GM23338 (cell line): Measurements from ENCODE around the gene DOCK2.

ENCODE experiments used
- CREB1 ChIP-seq: fragments of 250-450 bp; sonication (Bioruptor Pico); IDR thresholded peaks from 2 replicates; pipeline ENCODE4 v1.5.0; 2020; ENCODE audit warnings: low read depth, mild to moderate bottlenecking, moderate library complexity
- EZH2 ChIP-seq: fragments of 200-600 bp; sonication (generic); IDR thresholded peaks from one replicate; pipeline ENCODE4 v1.8.0; 2017; ENCODE audit warnings: antibody characterized with exemption, mild to moderate bottlenecking, low read depth; ENCODE audit not compliant: unreplicated experiment
- EZH2phosphoT487 ChIP-seq: fragments of 200-600 bp; sonication (generic); IDR thresholded peaks from one replicate; pipeline ENCODE4 v1.8.1; 2018; ENCODE audit warnings: antibody characterized with exemption; ENCODE audit not compliant: unreplicated experiment
- JUNB ChIP-seq: IDR thresholded peaks from one replicate; pipeline ENCODE4 v1.6.1; 2016; ENCODE audit warnings: antibody characterized with exemption; ENCODE audit not compliant: unreplicated experiment
- NANOG ChIP-seq: IDR thresholded peaks from 2 replicates; pipeline ENCODE4 v1.6.1; 2016; ENCODE audit warnings: antibody characterized with exemption, borderline replicate concordance
- POLR2AphosphoS5 ChIP-seq: IDR thresholded peaks from 2 replicates; pipeline ENCODE4 v1.6.1; 2016; ENCODE audit warnings: antibody characterized with exemption, low read depth
- STAT1 ChIP-seq: IDR thresholded peaks from one replicate; pipeline ENCODE4 v1.6.1; 2016; ENCODE audit warnings: antibody characterized with exemption; ENCODE audit not compliant: unreplicated experiment
- ZNF114 ChIP-seq: fragments of 250-450 bp; sonication (Bioruptor Pico); IDR thresholded peaks from 2 replicates; pipeline ENCODE4 v1.5.0; 2020; ENCODE audit warnings: mild to moderate bottlenecking, moderate library complexity
- ZNF331 ChIP-seq: fragments of 250-450 bp; sonication (Bioruptor Pico); IDR thresholded peaks from 2 replicates; pipeline ENCODE4 v1.5.0; 2020; ENCODE audit warnings: low read depth, mild to moderate bottlenecking, moderate library complexity
- TF ChIP-seq, protein P1 (sequence below), 2 experiments: fragments of 200-600 bp in 1 of 2; sonication (generic) in 1 of 2; conservative IDR thresholded peaks; 2 replicates each; pipeline versions ENCODE4 v1.5.1 to v1.6.1; 2016 to 2017; ENCODE audit warnings: antibody characterized with exemption in 2 of 2, low read depth in 2 of 2, mild to moderate bottlenecking in 2 of 2, moderate library complexity in 1 of 2
- TF ChIP-seq, protein P2 (sequence below): IDR thresholded peaks from one replicate; pipeline ENCODE4 v1.6.1; 2018; ENCODE audit warnings: antibody characterized with exemption; ENCODE audit not compliant: unreplicated experiment
- TF ChIP-seq, protein P3 (sequence below): IDR thresholded peaks from 2 replicates; pipeline ENCODE4 v1.6.1; 2016; ENCODE audit warnings: antibody characterized with exemption
- TF ChIP-seq, protein P4 (sequence below): fragments of 250-450 bp; sonication (Bioruptor Pico); IDR thresholded peaks from 2 replicates; pipeline ENCODE4 v1.5.0; 2020; ENCODE audit warnings: mild to moderate bottlenecking, moderate library complexity

DNA sequence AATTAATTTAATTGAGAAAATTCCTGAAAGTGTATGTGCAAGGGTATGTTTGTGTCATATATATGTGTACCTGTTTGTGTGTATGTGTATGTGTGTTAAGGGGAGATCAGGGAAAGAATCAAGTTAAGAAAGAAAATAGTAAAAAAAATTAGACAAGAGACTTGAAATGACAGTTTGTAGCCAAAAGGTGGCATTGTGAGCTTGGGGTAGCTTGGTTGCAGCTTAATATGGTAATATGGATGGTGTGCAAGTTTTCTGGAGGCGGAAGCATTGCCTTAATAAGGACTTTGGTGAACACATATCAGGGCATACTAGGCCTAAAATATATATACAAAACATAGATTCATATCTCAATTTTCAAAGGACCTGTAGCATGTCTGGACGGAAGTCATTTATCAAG lies 213.3 kb downstream of the DOCK2 start:
- TF ChIP-seq, protein P1, sequence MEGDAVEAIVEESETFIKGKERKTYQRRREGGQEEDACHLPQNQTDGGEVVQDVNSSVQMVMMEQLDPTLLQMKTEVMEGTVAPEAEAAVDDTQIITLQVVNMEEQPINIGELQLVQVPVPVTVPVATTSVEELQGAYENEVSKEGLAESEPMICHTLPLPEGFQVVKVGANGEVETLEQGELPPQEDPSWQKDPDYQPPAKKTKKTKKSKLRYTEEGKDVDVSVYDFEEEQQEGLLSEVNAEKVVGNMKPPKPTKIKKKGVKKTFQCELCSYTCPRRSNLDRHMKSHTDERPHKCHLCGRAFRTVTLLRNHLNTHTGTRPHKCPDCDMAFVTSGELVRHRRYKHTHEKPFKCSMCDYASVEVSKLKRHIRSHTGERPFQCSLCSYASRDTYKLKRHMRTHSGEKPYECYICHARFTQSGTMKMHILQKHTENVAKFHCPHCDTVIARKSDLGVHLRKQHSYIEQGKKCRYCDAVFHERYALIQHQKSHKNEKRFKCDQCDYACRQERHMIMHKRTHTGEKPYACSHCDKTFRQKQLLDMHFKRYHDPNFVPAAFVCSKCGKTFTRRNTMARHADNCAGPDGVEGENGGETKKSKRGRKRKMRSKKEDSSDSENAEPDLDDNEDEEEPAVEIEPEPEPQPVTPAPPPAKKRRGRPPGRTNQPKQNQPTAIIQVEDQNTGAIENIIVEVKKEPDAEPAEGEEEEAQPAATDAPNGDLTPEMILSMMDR (conservative IDR thresholded peaks at IDR 0.05; ENCODE audit: low read depth in 2 of 2), result peak; percentile 48 to 50
- TF ChIP-seq EZH2 (no peak), NANOG (no peak), EZH2phosphoT487 (no peak), CREB1 (CRISPR knock-in tag) (no peak), STAT1 (no peak), POLR2AphosphoS5 (no peak), JUNB (no peak), ZNF114 (no peak), ZNF331 (CRISPR knock-in tag) (no peak)
- TF ChIP-seq, protein P2, sequence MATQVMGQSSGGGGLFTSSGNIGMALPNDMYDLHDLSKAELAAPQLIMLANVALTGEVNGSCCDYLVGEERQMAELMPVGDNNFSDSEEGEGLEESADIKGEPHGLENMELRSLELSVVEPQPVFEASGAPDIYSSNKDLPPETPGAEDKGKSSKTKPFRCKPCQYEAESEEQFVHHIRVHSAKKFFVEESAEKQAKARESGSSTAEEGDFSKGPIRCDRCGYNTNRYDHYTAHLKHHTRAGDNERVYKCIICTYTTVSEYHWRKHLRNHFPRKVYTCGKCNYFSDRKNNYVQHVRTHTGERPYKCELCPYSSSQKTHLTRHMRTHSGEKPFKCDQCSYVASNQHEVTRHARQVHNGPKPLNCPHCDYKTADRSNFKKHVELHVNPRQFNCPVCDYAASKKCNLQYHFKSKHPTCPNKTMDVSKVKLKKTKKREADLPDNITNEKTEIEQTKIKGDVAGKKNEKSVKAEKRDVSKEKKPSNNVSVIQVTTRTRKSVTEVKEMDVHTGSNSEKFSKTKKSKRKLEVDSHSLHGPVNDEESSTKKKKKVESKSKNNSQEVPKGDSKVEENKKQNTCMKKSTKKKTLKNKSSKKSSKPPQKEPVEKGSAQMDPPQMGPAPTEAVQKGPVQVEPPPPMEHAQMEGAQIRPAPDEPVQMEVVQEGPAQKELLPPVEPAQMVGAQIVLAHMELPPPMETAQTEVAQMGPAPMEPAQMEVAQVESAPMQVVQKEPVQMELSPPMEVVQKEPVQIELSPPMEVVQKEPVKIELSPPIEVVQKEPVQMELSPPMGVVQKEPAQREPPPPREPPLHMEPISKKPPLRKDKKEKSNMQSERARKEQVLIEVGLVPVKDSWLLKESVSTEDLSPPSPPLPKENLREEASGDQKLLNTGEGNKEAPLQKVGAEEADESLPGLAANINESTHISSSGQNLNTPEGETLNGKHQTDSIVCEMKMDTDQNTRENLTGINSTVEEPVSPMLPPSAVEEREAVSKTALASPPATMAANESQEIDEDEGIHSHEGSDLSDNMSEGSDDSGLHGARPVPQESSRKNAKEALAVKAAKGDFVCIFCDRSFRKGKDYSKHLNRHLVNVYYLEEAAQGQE, result no peak
- TF ChIP-seq, protein P3, sequence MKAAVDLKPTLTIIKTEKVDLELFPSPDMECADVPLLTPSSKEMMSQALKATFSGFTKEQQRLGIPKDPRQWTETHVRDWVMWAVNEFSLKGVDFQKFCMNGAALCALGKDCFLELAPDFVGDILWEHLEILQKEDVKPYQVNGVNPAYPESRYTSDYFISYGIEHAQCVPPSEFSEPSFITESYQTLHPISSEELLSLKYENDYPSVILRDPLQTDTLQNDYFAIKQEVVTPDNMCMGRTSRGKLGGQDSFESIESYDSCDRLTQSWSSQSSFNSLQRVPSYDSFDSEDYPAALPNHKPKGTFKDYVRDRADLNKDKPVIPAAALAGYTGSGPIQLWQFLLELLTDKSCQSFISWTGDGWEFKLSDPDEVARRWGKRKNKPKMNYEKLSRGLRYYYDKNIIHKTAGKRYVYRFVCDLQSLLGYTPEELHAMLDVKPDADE, result no peak
- TF ChIP-seq, protein P4, sequence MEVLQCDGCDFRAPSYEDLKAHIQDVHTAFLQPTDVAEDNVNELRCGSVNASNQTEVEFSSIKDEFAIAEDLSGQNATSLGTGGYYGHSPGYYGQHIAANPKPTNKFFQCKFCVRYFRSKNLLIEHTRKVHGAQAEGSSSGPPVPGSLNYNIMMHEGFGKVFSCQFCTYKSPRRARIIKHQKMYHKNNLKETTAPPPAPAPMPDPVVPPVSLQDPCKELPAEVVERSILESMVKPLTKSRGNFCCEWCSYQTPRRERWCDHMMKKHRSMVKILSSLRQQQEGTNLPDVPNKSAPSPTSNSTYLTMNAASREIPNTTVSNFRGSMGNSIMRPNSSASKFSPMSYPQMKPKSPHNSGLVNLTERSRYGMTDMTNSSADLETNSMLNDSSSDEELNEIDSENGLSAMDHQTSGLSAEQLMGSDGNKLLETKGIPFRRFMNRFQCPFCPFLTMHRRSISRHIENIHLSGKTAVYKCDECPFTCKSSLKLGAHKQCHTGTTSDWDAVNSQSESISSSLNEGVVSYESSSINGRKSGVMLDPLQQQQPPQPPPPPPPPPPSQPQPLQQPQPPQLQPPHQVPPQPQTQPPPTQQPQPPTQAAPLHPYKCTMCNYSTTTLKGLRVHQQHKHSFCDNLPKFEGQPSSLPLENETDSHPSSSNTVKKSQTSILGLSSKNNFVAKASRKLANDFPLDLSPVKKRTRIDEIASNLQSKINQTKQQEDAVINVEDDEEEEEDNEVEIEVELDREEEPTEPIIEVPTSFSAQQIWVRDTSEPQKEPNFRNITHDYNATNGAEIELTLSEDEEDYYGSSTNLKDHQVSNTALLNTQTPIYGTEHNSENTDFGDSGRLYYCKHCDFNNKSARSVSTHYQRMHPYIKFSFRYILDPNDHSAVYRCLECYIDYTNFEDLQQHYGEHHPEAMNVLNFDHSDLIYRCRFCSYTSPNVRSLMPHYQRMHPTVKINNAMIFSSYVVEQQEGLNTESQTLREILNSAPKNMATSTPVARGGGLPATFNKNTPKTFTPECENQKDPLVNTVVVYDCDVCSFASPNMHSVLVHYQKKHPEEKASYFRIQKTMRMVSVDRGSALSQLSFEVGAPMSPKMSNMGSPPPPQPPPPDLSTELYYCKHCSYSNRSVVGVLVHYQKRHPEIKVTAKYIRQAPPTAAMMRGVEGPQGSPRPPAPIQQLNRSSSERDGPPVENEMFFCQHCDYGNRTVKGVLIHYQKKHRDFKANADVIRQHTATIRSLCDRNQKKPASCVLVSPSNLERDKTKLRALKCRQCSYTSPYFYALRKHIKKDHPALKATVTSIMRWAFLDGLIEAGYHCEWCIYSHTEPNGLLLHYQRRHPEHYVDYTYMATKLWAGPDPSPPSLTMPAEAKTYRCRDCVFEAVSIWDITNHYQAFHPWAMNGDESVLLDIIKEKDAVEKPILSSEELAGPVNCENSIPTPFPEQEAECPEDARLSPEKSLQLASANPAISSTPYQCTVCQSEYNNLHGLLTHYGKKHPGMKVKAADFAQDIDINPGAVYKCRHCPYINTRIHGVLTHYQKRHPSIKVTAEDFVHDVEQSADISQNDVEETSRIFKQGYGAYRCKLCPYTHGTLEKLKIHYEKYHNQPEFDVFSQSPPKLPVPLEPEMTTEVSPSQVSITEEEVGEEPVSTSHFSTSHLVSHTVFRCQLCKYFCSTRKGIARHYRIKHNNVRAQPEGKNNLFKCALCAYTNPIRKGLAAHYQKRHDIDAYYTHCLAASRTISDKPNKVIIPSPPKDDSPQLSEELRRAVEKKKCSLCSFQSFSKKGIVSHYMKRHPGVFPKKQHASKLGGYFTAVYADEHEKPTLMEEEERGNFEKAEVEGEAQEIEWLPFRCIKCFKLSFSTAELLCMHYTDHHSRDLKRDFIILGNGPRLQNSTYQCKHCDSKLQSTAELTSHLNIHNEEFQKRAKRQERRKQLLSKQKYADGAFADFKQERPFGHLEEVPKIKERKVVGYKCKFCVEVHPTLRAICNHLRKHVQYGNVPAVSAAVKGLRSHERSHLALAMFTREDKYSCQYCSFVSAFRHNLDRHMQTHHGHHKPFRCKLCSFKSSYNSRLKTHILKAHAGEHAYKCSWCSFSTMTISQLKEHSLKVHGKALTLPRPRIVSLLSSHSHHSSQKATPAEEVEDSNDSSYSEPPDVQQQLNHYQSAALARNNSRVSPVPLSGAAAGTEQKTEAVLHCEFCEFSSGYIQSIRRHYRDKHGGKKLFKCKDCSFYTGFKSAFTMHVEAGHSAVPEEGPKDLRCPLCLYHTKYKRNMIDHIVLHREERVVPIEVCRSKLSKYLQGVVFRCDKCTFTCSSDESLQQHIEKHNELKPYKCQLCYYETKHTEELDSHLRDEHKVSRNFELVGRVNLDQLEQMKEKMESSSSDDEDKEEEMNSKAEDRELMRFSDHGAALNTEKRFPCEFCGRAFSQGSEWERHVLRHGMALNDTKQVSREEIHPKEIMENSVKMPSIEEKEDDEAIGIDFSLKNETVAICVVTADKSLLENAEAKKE (CRISPR knock-in tag), result no peak
